Caco-2 (cell line): ENCODE results near the gene SLC16A9. TPM values are rescaled to one million over a fixed set of nuclear protein-coding genes. Genes with fewer than 3 reads are reported as not detected.

ENCODE experiments used
- BruUV-seq: library from RNA; stranded (reverse); fragments of 400-500 nt; replicated peaks from 2 replicates; lab custom pipeline; 2021; lab: Mats Ljungman, UMichigan
- CTCF ChIA-PET: fragments of 300-600 bp; sonication (Branson Sonifier 250); formaldehyde crosslinking; loops from one replicate; lab custom pipeline; 2022; ENCODE audit warnings: antibody characterized with exemption; lab: Charles Lee
- POLR2A ChIA-PET: fragments of 300-600 bp; sonication (Branson Sonifier 250); formaldehyde crosslinking; loops from one replicate; lab custom pipeline; 2022; ENCODE audit warnings: antibody characterized with exemption; lab: Charles Lee
- DNase-seq, 2 experiments: peaks; one replicate each; pipeline versions ENCODE4 v3.0.0 to v3.0.0-alpha.2; 2020 to 2022
- H3K27me3 ChIP-seq: replicated peaks from 2 replicates; pipeline ENCODE4 v1.6.0; 2011; ENCODE audit warnings: low read length; ENCODE audit not compliant: control insufficient read depth, insufficient read depth
- H3K36me3 ChIP-seq: 2 replicates; pipeline ENCODE4 v1.5.1; 2011; ENCODE audit warnings: low read length; ENCODE audit not compliant: control insufficient read depth, insufficient read depth
- H3K4me1 ChIP-seq: fragments of 250-450 bp; sonication (Bioruptor Pico); 2 replicates; pipeline ENCODE4 v1.5.1; 2020; ENCODE audit warnings: mild to moderate bottlenecking
- H3K4me3 ChIP-seq: 2 replicates; pipeline ENCODE4 v1.5.1; 2011; ENCODE audit warnings: low read depth, mild to moderate bottlenecking, control low read depth, low read length
- H3K9me3 ChIP-seq: fragments of 250-450 bp; sonication (Bioruptor Pico); 2 replicates; pipeline ENCODE4 v1.5.1; 2020; ENCODE audit warnings: mild to moderate bottlenecking, moderate library complexity
- H3K27ac Mint-ChIP-seq: one replicate; pipeline ENCODE4 v1.8.0; 2022; ENCODE audit warnings: mixed read lengths; ENCODE audit not compliant: unreplicated experiment
- H3K27me3 Mint-ChIP-seq: one replicate; pipeline ENCODE4 v1.8.0; 2022; ENCODE audit warnings: mixed read lengths; ENCODE audit not compliant: insufficient read depth, unreplicated experiment
- H3K36me3 Mint-ChIP-seq: one replicate; pipeline ENCODE4 v1.8.0; 2022; ENCODE audit warnings: mild to moderate bottlenecking, mixed read lengths; ENCODE audit not compliant: insufficient read depth, unreplicated experiment
- H3K4me1 Mint-ChIP-seq: one replicate; pipeline ENCODE4 v1.8.0; 2022; ENCODE audit warnings: low read depth, mixed read lengths; ENCODE audit not compliant: unreplicated experiment
- H3K4me3 Mint-ChIP-seq: one replicate; pipeline ENCODE4 v1.8.0; 2022; ENCODE audit warnings: mild to moderate bottlenecking, moderate library complexity, mixed read lengths; ENCODE audit not compliant: unreplicated experiment
- H3K9me3 Mint-ChIP-seq: one replicate; pipeline ENCODE4 v1.8.0; 2022; ENCODE audit warnings: mixed read lengths; ENCODE audit not compliant: unreplicated experiment
- intact Hi-C: fragments of 100-400 bp; cut with micrococcal nuclease; formaldehyde crosslinking; loops from one replicate; pipeline ENCODE4 v1.10.0; 2022; ENCODE audit not compliant: unreplicated experiment
- total RNA-seq: library from RNA; stranded (reverse); gene quantifications from 2 replicates; pipeline ENCODE4 v1.2.3, GENCODE V29; 2022
- TF ChIP-seq, protein P1 (sequence below), 2 experiments: fragments of 200-600 bp in 1 of 2; IDR thresholded peaks; 1 replicate in 1 of 2; 2 replicates in 1 of 2; pipeline versions ENCODE4 v1.5.1 to v1.8.0; 2011 to 2022; ENCODE audit warnings: antibody characterized with exemption in 1 of 2, control low read depth in 1 of 2, inconsistent platforms in 1 of 2, low read depth in 1 of 2, low read length in 1 of 2, mild to moderate bottlenecking in 1 of 2, moderate library complexity in 1 of 2; ENCODE audit not compliant: insufficient read depth in 1 of 2, severe bottlenecking in 1 of 2, unreplicated experiment in 1 of 2

Gene SLC16A9
- total RNA-seq, 1 experiment from 2014 or later: 0.45 TPM

DNA sequence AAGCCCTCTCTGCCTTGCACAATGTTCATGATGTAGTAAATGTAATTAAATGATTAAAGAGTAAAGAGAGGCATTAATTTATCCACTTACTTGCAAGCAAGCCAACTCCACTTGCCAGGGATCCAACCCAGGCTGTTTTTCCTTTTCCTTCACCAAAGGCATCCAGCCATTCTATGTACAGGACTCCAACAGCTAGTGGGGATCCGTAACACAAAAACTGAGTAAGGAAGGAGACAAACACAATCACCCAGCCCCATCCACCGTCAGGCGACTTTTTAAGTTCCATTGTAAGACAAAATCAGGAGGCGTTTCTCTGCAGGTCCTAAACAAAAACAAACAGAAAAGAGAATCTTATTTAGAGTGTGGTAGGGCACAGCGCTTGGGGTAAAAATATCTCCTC, 25.6 kb downstream of the SLC16A9 start:
- H3K4me1 ChIP-seq: no peaks in the 10 kb centered on the region
- H3K4me1 Mint-ChIP-seq: peaks cover 3% of the 10 kb centered on the region
- ChIA-PET CTCF (no interaction called here), POLR2A (no interaction called here)
- no peak overlapping the region for H3K4me3 ChIP-seq
- TF ChIP-seq, protein P1, sequence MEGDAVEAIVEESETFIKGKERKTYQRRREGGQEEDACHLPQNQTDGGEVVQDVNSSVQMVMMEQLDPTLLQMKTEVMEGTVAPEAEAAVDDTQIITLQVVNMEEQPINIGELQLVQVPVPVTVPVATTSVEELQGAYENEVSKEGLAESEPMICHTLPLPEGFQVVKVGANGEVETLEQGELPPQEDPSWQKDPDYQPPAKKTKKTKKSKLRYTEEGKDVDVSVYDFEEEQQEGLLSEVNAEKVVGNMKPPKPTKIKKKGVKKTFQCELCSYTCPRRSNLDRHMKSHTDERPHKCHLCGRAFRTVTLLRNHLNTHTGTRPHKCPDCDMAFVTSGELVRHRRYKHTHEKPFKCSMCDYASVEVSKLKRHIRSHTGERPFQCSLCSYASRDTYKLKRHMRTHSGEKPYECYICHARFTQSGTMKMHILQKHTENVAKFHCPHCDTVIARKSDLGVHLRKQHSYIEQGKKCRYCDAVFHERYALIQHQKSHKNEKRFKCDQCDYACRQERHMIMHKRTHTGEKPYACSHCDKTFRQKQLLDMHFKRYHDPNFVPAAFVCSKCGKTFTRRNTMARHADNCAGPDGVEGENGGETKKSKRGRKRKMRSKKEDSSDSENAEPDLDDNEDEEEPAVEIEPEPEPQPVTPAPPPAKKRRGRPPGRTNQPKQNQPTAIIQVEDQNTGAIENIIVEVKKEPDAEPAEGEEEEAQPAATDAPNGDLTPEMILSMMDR (IDR thresholded peaks at IDR 0.05; ENCODE audit: insufficient read depth in 1 of 2, low read depth in 1 of 2, low read length in 1 of 2, severe bottlenecking in 1 of 2, unreplicated experiment in 1 of 2): no peak
- intact Hi-C loops: no loop called here
- no peaks in the 10 kb centered on the region for H3K27me3 ChIP-seq
- no peaks in the 10 kb centered on the region for H3K9me3 ChIP-seq
- H3K36me3 ChIP-seq: no peaks in the 10 kb centered on the region
- H3K9me3 Mint-ChIP-seq: no peaks in the 10 kb centered on the region
- no peak for DNase-seq
- no peaks in the 10 kb centered on the region for H3K36me3 Mint-ChIP-seq
- no peak overlapping the region for H3K4me3 Mint-ChIP-seq
- no peak overlapping the region for H3K27ac Mint-ChIP-seq
- BruUV-seq: no TSS peak
- H3K27me3 Mint-ChIP-seq: peaks cover 6% of the 10 kb centered on the region

- no peak for DNase-seq
These were observed 26.4 kb downstream of the SLC16A9 start for GRCh38 chr10:59682986-59683937.

DNA sequence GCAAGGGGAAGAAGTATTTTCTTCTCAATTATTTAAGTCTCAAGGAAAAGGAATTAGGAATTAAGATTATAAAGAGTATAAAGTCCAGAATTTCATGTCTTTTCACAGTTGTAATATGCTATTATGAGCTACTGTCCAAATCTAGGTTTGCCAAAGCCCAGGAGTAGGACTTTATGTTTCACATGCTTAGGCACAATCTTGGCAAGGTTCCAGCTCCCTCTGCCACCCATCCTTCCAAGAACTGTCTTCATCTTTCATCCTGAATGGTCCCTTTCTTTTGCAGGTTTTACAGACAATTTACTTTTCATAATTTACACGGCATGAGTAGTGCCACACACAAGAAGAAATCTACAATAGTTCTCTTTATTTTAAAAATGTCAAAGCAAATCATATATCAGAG, 29.5 kb downstream of the SLC16A9 start:
- Mint-ChIP-seq H3K9me3 (peaks cover 9% of the 10 kb centered on the region), H3K4me1 (no peaks in the 10 kb centered on the region), H3K27ac (no peak overlapping the region), H3K27me3 (no peaks in the 10 kb centered on the region), H3K4me3 (no peak overlapping the region), H3K36me3 (no peaks in the 10 kb centered on the region)
- H3K9me3 ChIP-seq: no peaks in the 10 kb centered on the region
- intact Hi-C loops: no loop called here
- H3K27me3 ChIP-seq: no peaks in the 10 kb centered on the region
- TF ChIP-seq, protein P1 (IDR thresholded peaks at IDR 0.05; ENCODE audit: insufficient read depth in 1 of 2, low read depth in 1 of 2, low read length in 1 of 2, severe bottlenecking in 1 of 2, unreplicated experiment in 1 of 2): no peak
- no peaks in the 10 kb centered on the region for H3K36me3 ChIP-seq
- POLR2A ChIA-PET: no interaction called here
- no TSS peak for BruUV-seq
- H3K4me1 ChIP-seq: no peaks in the 10 kb centered on the region
- CTCF ChIA-PET: no interaction called here
- DNase-seq: no peak
- no peak overlapping the region for H3K4me3 ChIP-seq

More at GRCh38 chr10:59682986-59683937, 26.4 kb downstream of the SLC16A9 start:
- no peak overlapping the region for H3K4me3 ChIP-seq
- H3K4me1 ChIP-seq: no peaks in the 10 kb centered on the region
- no peaks in the 10 kb centered on the region for H3K27me3 Mint-ChIP-seq
- H3K4me3 Mint-ChIP-seq: no peak overlapping the region
- ChIA-PET CTCF (no interaction called here), POLR2A (no interaction called here)
- no peaks in the 10 kb centered on the region for H3K9me3 ChIP-seq
- H3K27me3 ChIP-seq: no peaks in the 10 kb centered on the region
- H3K9me3 Mint-ChIP-seq: no peaks in the 10 kb centered on the region
- TF ChIP-seq, protein P1 (IDR thresholded peaks at IDR 0.05; ENCODE audit: insufficient read depth in 1 of 2, low read depth in 1 of 2, low read length in 1 of 2, severe bottlenecking in 1 of 2, unreplicated experiment in 1 of 2): no peak
- no TSS peak for BruUV-seq
- H3K4me1 Mint-ChIP-seq: no peaks in the 10 kb centered on the region
- H3K36me3 ChIP-seq: no peaks in the 10 kb centered on the region
- no peaks in the 10 kb centered on the region for H3K36me3 Mint-ChIP-seq
- intact Hi-C loops: no loop called here
- H3K27ac Mint-ChIP-seq: no peak overlapping the region
